Measurements from ENCODE around the gene ZFP69B. TPM values are rescaled to one million over a fixed set of nuclear protein-coding genes. Genes with fewer than 3 reads are reported as not detected.
A peak's percentile ranks its signal among the peaks of the same experiment; 100 is the strongest.

The ZFP69B gene
- total RNA-seq, 2 experiments from 2014 or later: 3.5 to 4.1 TPM

DNA sequence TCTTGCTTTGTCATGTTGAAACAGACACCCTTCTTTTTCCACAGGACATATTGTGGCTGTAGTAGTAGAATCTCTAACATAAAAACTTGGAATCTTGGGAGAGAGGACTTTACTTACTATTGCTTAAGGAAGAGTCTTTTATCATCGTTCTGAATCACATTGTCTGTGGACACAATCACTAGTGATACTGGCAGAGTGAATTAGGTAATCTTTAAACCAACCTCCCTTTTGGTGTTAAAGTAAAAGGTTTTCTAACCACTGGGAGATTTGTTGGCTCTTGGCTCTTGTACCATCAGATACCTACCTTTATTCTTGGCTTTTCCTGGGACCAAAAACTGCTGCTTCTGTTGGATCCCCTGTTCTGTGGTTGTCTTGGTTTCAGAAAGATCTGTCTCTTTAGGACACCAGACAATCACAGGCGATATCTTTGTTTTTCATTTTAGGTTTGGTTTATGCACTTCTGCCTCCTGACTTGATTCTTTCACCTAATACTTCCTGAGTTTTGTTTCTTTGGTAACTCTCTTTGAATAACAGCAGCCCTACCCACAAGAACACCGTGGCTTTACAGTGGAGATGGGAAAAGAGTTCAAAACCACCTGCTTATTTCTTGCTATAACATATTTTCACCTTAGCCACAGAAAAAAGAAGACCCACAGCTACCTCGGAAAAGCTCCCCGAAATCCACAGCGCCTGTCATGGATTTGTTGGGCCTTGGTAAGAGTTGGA lies 36.6 kb upstream of the ZFP69B start:
- TF ChIP-seq, protein P1, sequence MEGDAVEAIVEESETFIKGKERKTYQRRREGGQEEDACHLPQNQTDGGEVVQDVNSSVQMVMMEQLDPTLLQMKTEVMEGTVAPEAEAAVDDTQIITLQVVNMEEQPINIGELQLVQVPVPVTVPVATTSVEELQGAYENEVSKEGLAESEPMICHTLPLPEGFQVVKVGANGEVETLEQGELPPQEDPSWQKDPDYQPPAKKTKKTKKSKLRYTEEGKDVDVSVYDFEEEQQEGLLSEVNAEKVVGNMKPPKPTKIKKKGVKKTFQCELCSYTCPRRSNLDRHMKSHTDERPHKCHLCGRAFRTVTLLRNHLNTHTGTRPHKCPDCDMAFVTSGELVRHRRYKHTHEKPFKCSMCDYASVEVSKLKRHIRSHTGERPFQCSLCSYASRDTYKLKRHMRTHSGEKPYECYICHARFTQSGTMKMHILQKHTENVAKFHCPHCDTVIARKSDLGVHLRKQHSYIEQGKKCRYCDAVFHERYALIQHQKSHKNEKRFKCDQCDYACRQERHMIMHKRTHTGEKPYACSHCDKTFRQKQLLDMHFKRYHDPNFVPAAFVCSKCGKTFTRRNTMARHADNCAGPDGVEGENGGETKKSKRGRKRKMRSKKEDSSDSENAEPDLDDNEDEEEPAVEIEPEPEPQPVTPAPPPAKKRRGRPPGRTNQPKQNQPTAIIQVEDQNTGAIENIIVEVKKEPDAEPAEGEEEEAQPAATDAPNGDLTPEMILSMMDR (IDR thresholded peaks at IDR 0.05): no peak
- POLR2A ChIA-PET: no interaction called here
- ATAC-seq: no peak
- Mint-ChIP-seq H3K27ac (peak overlapping the region; percentile 70), H3K4me1 (ENCODE audit: low read depth) (peaks cover 49% of the 10 kb centered on the region), H3K27me3 (no peaks in the 10 kb centered on the region), H3K4me3 (no peak overlapping the region), H3K36me3 (ENCODE audit: low read depth) (peaks cover 87% of the 10 kb centered on the region), H3K9me3 (no peaks in the 10 kb centered on the region)
- DNase-seq: no peak
- intact Hi-C loops (cut with micrococcal nuclease): no loop called here
- CTCF ChIA-PET: interaction anchor here (2.4 kb wide), 1 partner anchor 9 kb away, joined by 10 read pairs; no protein-coding TSS in a partner anchor

DNA sequence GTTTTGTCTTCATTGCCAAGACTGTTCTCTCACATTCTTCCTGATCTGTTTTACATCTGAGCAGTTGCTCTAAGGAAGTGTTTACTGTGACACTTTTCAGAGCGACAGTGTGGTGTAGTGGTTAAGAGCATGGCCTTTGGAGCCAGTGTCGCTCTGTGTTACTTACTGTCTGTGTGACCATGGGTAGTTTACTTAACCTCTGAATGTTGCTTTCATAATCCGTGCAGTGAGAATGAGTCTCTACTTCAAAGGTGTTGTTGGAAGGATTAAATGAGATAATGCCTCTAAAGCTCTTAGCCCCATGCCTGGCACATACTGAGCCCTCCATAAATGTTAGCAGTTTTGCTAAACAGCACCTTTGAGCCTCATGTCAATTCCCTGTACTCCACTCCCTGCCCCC lies 35.9 kb upstream of the ZFP69B start:
- H3K27me3 Mint-ChIP-seq: no peaks in the 10 kb centered on the region
- H3K4me1 Mint-ChIP-seq (ENCODE audit: low read depth): peaks cover 45% of the 10 kb centered on the region
- CTCF ChIA-PET: interaction anchor here (1.5 to 2.9 kb wide), 3 partner anchors 10 to 24 kb away, joined by 3 to 10 read pairs (median 10); no protein-coding TSS in a partner anchor
- ATAC-seq (peak; percentile 58), DNase-seq (no peak)
- H3K27ac Mint-ChIP-seq: peak overlapping the region; percentile 70
- TF ChIP-seq, protein P1 (IDR thresholded peaks at IDR 0.05): no peak
- no peak overlapping the region for H3K4me3 Mint-ChIP-seq
- H3K9me3 Mint-ChIP-seq: no peaks in the 10 kb centered on the region
- intact Hi-C loops (cut with micrococcal nuclease): no loop called here
- H3K36me3 Mint-ChIP-seq (ENCODE audit: low read depth): peaks cover 84% of the 10 kb centered on the region
- POLR2A ChIA-PET: no interaction called here

DNA sequence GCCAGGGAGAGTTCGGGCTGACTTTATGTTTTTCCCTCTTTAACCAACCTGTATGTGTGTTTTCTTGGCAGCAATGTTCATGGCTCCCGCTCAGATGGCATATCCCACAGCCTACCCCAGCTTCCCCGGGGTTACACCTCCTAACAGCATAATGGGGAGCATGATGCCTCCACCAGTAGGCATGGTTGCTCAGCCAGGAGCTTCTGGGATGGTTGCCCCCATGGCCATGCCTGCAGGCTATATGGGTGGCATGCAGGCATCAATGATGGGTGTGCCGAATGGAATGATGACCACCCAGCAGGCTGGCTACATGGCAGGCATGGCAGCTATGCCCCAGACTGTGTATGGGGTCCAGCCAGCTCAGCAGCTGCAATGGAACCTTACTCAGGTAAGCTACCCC lies 33.6 kb upstream of the ZFP69B start:
- POLR2A ChIA-PET: interaction anchor here (0.6 to 1.2 kb wide), 3 partner anchors 8 to 37 kb away, joined by 3 read pairs; no protein-coding TSS in a partner anchor

DNA sequence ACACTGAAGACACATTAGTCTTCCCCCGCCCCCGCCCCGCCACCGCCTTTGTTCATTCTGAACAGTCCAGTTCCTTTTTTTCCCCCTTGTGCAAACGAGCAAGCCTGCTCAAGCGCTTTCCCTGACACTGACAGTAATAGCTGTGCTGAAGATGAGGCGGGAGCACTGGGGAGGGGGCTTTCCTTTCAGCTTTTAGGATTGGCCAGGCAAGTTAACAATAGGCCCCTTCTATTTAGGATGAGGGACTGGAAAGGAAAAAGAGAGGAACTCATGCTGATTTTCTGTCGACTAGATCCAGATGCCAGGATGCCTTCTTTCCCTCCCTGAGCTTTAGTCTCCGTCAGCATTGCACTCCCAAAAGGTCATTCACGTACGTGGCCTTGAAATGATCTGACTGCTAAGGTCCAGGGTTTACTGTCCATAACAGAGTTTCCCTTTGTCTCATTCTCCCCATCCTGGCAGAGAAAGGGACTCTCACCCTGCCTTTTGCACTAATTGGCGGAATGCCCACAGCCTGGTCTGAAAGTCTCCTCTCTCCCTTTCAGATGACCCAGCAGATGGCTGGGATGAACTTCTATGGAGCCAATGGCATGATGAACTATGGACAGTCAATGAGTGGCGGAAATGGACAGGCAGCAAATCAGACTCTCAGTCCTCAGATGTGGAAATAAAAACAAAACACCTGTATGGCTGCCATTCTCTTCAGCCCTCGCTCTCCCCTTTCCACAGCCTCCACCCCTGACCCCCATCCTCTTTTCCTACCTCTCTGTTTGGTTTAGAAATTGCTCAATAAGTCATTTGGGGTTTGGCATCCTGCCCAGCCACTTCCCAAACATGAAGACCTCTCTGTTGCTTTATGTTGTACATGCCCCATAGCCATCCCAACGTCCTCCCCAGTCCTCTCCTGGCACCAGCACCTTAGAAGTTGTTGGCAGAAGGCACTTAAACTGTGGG lies 28.6 kb upstream of the ZFP69B start:
- ChIA-PET CTCF (interaction anchor here (1.1 to 1.6 kb wide), 2 partner anchors 17 to 80 kb away, joined by 3 to 4 read pairs; no protein-coding TSS in a partner anchor), POLR2A (interaction anchor here (0.6 kb wide), 1 partner anchor 111 kb away, joined by 3 read pairs; no protein-coding TSS in a partner anchor)
- peaks cover 84% of the 10 kb centered on the region for H3K36me3 Mint-ChIP-seq (ENCODE audit: low read depth)
- H3K4me1 Mint-ChIP-seq (ENCODE audit: low read depth): peaks cover 12% of the 10 kb centered on the region
- no peak overlapping the region for H3K4me3 Mint-ChIP-seq
- H3K9me3 Mint-ChIP-seq: no peaks in the 10 kb centered on the region
- no peak for ATAC-seq
- peak overlapping the region; percentile 54 for H3K27ac Mint-ChIP-seq
- intact Hi-C loops (cut with micrococcal nuclease): no loop called here
- no peak for DNase-seq
- TF ChIP-seq, protein P1 (IDR thresholded peaks at IDR 0.05): no peak
- no peaks in the 10 kb centered on the region for H3K27me3 Mint-ChIP-seq

More for the DNA sequence above, 33.6 kb upstream of the ZFP69B start:
- Mint-ChIP-seq H3K4me3 (no peak overlapping the region), H3K4me1 (ENCODE audit: low read depth) (peaks cover 39% of the 10 kb centered on the region), H3K27me3 (no peaks in the 10 kb centered on the region), H3K36me3 (ENCODE audit: low read depth) (peaks cover 90% of the 10 kb centered on the region), H3K9me3 (no peaks in the 10 kb centered on the region), H3K27ac (peak overlapping the region; percentile 16)
- TF ChIP-seq, protein P1 (IDR thresholded peaks at IDR 0.05): no peak
- ATAC-seq (no peak), DNase-seq (no peak)
- CTCF ChIA-PET: interaction anchor here (1.0 to 2.9 kb wide), 5 partner anchors 12 to 264 kb away, joined by 3 to 10 read pairs (median 8); no protein-coding TSS in a partner anchor
- intact Hi-C loops (cut with micrococcal nuclease): no loop called here

Data from activated CD8-positive, alpha-beta T cell treated with anti-CD3 and anti-CD28 coated beads for 36 hours (primary cell).